Natural killer cell (primary cell): ENCODE results near the gene DHDDS. TPM values are rescaled to one million over a fixed set of nuclear protein-coding genes. Genes with fewer than 3 reads are reported as not detected.

Experiments used
- ATAC-seq, 3 donors: fragments of 150-1000 bp in 2 of 3; fragments of 200-7000 bp in 1 of 3; cut with Tn5 transposase; 1 replicate in 1 of 3; 2 replicates in 2 of 3; pipeline ENCODE4 v1.10.0; 2021; ENCODE audit warnings: mild to moderate bottlenecking in 2 of 3, moderate library complexity in 2 of 3
- DNase-seq, 2 donors: peaks; one replicate each; pipeline versions ENCODE4 v3.0.0 to v3.0.0-alpha.2; 2013 to 2021; ENCODE audit warnings: mixed read lengths in 1 of 2
- H3K27ac ChIP-seq: one replicate; pipeline ENCODE4 v1.5.1; 2013; ENCODE audit warnings: mild to moderate bottlenecking, low read length
- H3K27me3 ChIP-seq: one replicate; pipeline ENCODE4 v1.6.1; 2013; ENCODE audit warnings: low read length; ENCODE audit not compliant: control insufficient read depth, insufficient read depth
- H3K36me3 ChIP-seq: one replicate; pipeline ENCODE4 v1.6.1; 2013; ENCODE audit warnings: low read length; ENCODE audit not compliant: control insufficient read depth, insufficient read depth
- H3K4me1 ChIP-seq: one replicate; pipeline ENCODE4 v1.6.1; 2013; ENCODE audit warnings: low read length; ENCODE audit not compliant: control insufficient read depth, insufficient read depth
- H3K4me3 ChIP-seq: one replicate; pipeline ENCODE4 v1.5.1; 2013; ENCODE audit warnings: low read length
- H3K9me3 ChIP-seq: one replicate; pipeline ENCODE4 v1.6.1; 2013; ENCODE audit warnings: low read length; ENCODE audit not compliant: control insufficient read depth, insufficient read depth
- H3K27ac Mint-ChIP-seq, 2 donors: one replicate each; pipeline ENCODE4 v1.8.0; 2022; ENCODE audit warnings: mild to moderate bottlenecking in 2 of 2, mixed read lengths in 2 of 2, moderate library complexity in 1 of 2
- H3K27me3 Mint-ChIP-seq, 2 donors: one replicate each; pipeline ENCODE4 v1.8.0; 2022; ENCODE audit warnings: low read depth in 2 of 2, mixed read lengths in 2 of 2
- H3K36me3 Mint-ChIP-seq: one replicate; pipeline ENCODE4 v1.8.0; 2022; ENCODE audit warnings: mixed read lengths
- H3K4me1 Mint-ChIP-seq, 2 donors: one replicate each; pipeline ENCODE4 v1.8.0; 2022; ENCODE audit warnings: mixed read lengths in 2 of 2
- H3K4me3 Mint-ChIP-seq: one replicate; pipeline ENCODE4 v1.8.0; 2022; ENCODE audit warnings: mild to moderate bottlenecking, moderate library complexity, mixed read lengths
- H3K9me3 Mint-ChIP-seq, 2 donors: one replicate each; pipeline ENCODE4 v1.8.0; 2022; ENCODE audit warnings: mixed read lengths in 2 of 2
- CTCF ChIP-seq: fragments of 200-600 bp; IDR thresholded peaks from one replicate; pipeline ENCODE4 v1.8.0; 2022; ENCODE audit warnings: antibody characterized with exemption
- WGBS: methylation state at CpG from one replicate; pipeline ENCODE4 v1.1.7; 2013; ENCODE audit warnings: missing lambda C conversion rate; ENCODE audit not compliant: insufficient coverage; 5-methylcytosine and 5-hydroxymethylcytosine counted together
- intact Hi-C: fragments of 100-400 bp; cut with micrococcal nuclease; formaldehyde crosslinking; loops from one replicate; pipeline ENCODE4 v1.14.2; 2022
- total RNA-seq, 4 donors: library from RNA; stranded (reverse); fragments of 120-200 nt in 1 of 4; gene quantifications; one replicate each; pipeline versions ENCODE4 v1.2.3 to v1.2.4, GENCODE V29; 2013 to 2022

Gene DHDDS
- total RNA-seq, 3 donors from 2014 or later (not counting 1 experiment from before 2014, with no cell fraction given) = 39.6 to 48.6 (median 43.4) TPM

- 83% methylated on average over 7 of the region's 8 CpGs for WGBS
- Mint-ChIP-seq H3K27ac (no peak overlapping the region), H3K9me3 (no peaks in the 10 kb centered on the region), H3K4me3 (no peak overlapping the region), H3K36me3 (no peaks in the 10 kb centered on the region), H3K27me3 (peaks cover 15% of the 10 kb centered on the region in 2 donors), H3K4me1 (peaks cover 9 to 10% of the 10 kb centered on the region in 2 donors)
- H3K36me3 ChIP-seq = no peaks in the 10 kb centered on the region
- intact Hi-C loops = loop anchor here (10.0 kb wide), 2 partner anchors 231 to 291 kb away; partner anchors contain the start of genes C1orf232 and ZNF593
- H3K9me3 ChIP-seq = no peaks in the 10 kb centered on the region
- H3K4me1 ChIP-seq = peaks cover 10% of the 10 kb centered on the region
- no peaks in the 10 kb centered on the region for H3K27me3 ChIP-seq
- no peak for TF ChIP-seq CTCF
- no peak overlapping the region for H3K4me3 ChIP-seq
- no peak overlapping the region for H3K27ac ChIP-seq
- DNase-seq = no peak
- ATAC-seq = no peak
These were observed 36.4 kb upstream of the DHDDS start for GRCh38 chr1:26395754-26396153.

DNA sequence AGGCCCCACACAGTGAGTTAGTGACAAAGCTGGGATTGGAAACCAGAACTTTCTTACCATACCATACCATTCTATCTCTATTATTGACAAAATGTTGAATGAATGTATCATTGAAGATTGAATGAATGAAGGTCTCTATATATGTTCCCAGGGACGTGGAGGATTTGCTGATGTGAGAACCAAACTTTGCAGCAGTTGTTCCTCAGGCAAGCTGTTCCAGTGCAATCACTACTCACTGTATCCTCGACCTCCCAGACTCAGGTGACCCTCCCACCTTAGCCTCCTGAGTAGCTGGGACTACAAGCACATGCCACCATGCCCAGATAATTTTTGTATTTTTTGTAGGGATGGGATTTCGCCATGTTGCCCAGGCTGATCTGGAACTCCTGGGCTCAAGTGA, 33.1 kb upstream of the DHDDS start:
- no peak overlapping the region for H3K27ac ChIP-seq
- Mint-ChIP-seq H3K27me3 (peaks cover 28 to 31% of the 10 kb centered on the region in 2 donors), H3K36me3 (no peaks in the 10 kb centered on the region), H3K4me3 (no peak overlapping the region), H3K4me1 (no peaks in the 10 kb centered on the region), H3K9me3 (no peaks in the 10 kb centered on the region), H3K27ac (no peak overlapping the region)
- DNase-seq (no peak), ATAC-seq (no peak)
- H3K36me3 ChIP-seq = no peaks in the 10 kb centered on the region
- TF ChIP-seq CTCF = no peak
- no peaks in the 10 kb centered on the region for H3K9me3 ChIP-seq
- no peaks in the 10 kb centered on the region for H3K27me3 ChIP-seq
- no peak overlapping the region for H3K4me3 ChIP-seq
- intact Hi-C loops = loop anchor here (10.0 kb wide), 2 partner anchors 234 to 294 kb away; partner anchors contain the start of genes C1orf232 and ZNF593
- 81% methylated on average over 3 of the region's 3 CpGs for WGBS
- H3K4me1 ChIP-seq = no peaks in the 10 kb centered on the region

DNA sequence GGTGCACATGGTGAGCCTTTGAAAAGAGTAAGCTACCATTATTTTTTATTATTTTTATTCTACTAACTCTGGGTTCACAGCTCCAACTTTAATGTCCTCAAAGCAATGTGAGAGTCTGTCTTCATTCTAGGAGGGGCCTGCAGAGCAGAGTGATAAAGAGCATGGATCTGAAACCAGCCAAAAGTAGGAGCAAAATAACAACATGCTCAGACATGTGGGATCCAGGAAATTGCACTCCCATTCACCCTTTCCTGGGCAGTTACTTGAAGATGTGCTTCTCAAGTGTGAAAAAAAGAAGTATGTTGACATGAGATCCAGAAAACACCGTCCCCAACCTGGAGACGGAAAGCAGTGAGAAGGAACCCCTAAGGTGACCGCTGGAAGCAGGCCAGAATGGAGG, 30.2 kb upstream of the DHDDS start:
- no peak overlapping the region for H3K27ac ChIP-seq
- peaks cover 45 to 54% of the 10 kb centered on the region in 2 donors for H3K27me3 Mint-ChIP-seq
- ATAC-seq = no peak
- H3K4me3 Mint-ChIP-seq = no peak overlapping the region
- no peaks in the 10 kb centered on the region for H3K36me3 Mint-ChIP-seq
- no peaks in the 10 kb centered on the region for H3K9me3 ChIP-seq
- no peak for TF ChIP-seq CTCF
- H3K36me3 ChIP-seq = no peaks in the 10 kb centered on the region
- intact Hi-C loops = no loop called here
- no peaks in the 10 kb centered on the region for H3K4me1 Mint-ChIP-seq
- WGBS = 85% methylated on average over 3 of the region's 3 CpGs
- no peaks in the 10 kb centered on the region for H3K9me3 Mint-ChIP-seq
- H3K4me3 ChIP-seq = no peak overlapping the region
- no peak overlapping the region for H3K27ac Mint-ChIP-seq
- no peaks in the 10 kb centered on the region for H3K4me1 ChIP-seq
- DNase-seq = no peak
- H3K27me3 ChIP-seq = peaks cover 3% of the 10 kb centered on the region

DNA sequence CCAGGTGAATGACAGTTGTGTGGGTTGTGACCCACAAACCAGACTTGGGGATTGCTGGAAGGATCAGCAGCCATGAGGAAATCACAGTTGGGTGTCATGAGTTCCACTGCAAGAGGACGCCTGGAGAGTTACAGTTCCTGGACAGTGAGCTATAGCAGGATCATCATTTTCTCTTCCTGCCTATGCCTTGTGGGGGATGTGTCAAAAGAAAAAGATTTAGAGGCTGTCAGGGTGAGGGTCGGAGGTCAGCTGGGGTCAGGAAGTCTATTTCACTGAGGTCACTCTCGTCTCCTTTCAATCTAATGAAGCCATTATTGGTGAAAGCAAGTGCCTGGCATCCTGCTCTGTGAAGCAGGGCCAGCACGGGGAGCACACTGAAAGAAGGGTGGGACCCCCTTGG, 28.5 kb upstream of the DHDDS start:
- peaks cover 51 to 54% of the 10 kb centered on the region in 2 donors for H3K27me3 Mint-ChIP-seq
- Histone ChIP-seq H3K36me3 (no peaks in the 10 kb centered on the region), H3K27me3 (peaks cover 3% of the 10 kb centered on the region), H3K4me3 (no peak overlapping the region), H3K9me3 (no peaks in the 10 kb centered on the region), H3K4me1 (peaks cover 1% of the 10 kb centered on the region), H3K27ac (no peak overlapping the region)
- no peaks in the 10 kb centered on the region for H3K9me3 Mint-ChIP-seq
- intact Hi-C loops = no loop called here
- H3K36me3 Mint-ChIP-seq = no peaks in the 10 kb centered on the region
- no peak overlapping the region for H3K27ac Mint-ChIP-seq
- H3K4me1 Mint-ChIP-seq = peaks cover 3 to 4% of the 10 kb centered on the region in 2 donors
- no peak for ATAC-seq
- 43% methylated on average over 4 of the region's 4 CpGs for WGBS
- TF ChIP-seq CTCF = no peak
- no peak overlapping the region for H3K4me3 Mint-ChIP-seq
- DNase-seq = no peak
